Activated CD8-positive, alpha-beta T cell treated with anti-CD3 and anti-CD28 coated beads for 36 hours (primary cell): ENCODE measurements around the gene TBCC. TPM values are rescaled to one million over a fixed set of nuclear protein-coding genes. Genes with fewer than 3 reads are reported as not detected.
"Not testable (repeated sequence)": the region's sequence is repeated elsewhere in the genome, so short reads cannot be mapped to it uniquely, and the experiment has no call there.

Source experiments
- ATAC-seq: fragments of 200-7000 bp; cut with Tn5 transposase; one replicate; pipeline ENCODE4 v1.10.0; 2021; ENCODE audit warnings: mild to moderate bottlenecking, moderate library complexity
- CTCF ChIA-PET: fragments of 350-600 bp; sonication (Branson Sonifier 250); formaldehyde crosslinking; loops from one replicate; lab custom pipeline; 2021; ENCODE audit warnings: antibody characterized with exemption; lab: Charles Lee
- POLR2A ChIA-PET: fragments of 350-600 bp; sonication (Branson Sonifier 250); formaldehyde crosslinking; loops from one replicate; lab custom pipeline; 2021; ENCODE audit warnings: antibody characterized with exemption; lab: Charles Lee
- DNase-seq: peaks from one replicate; pipeline ENCODE4 v3.0.0-alpha.2; 2020
- H3K27ac Mint-ChIP-seq: one replicate; pipeline ENCODE4 v1.8.0; 2021; ENCODE audit warnings: mild to moderate bottlenecking, mixed read lengths
- H3K27me3 Mint-ChIP-seq: one replicate; pipeline ENCODE4 v1.8.0; 2021; ENCODE audit warnings: mixed read lengths
- H3K36me3 Mint-ChIP-seq: one replicate; pipeline ENCODE4 v1.8.0; 2021; ENCODE audit warnings: low read depth, mixed read lengths
- H3K4me1 Mint-ChIP-seq: one replicate; pipeline ENCODE4 v1.8.0; 2021; ENCODE audit warnings: low read depth, mixed read lengths
- H3K4me3 Mint-ChIP-seq: one replicate; pipeline ENCODE4 v1.8.0; 2021; ENCODE audit warnings: mild to moderate bottlenecking, moderate library complexity, mixed read lengths
- H3K9me3 Mint-ChIP-seq: one replicate; pipeline ENCODE4 v1.8.0; 2021; ENCODE audit warnings: mixed read lengths
- CTCF ChIP-seq: fragments of 200-600 bp; IDR thresholded peaks from one replicate; pipeline ENCODE4 v1.8.0; 2022; ENCODE audit warnings: antibody characterized with exemption, mild to moderate bottlenecking
- intact Hi-C: fragments of 100-400 bp; cut with micrococcal nuclease; formaldehyde crosslinking; loops from one replicate; pipeline ENCODE4 v1.10.0; 2022
- total RNA-seq, 2 experiments: library from RNA; stranded (reverse); gene quantifications; one replicate each; pipeline ENCODE4 v1.2.3, GENCODE V29; 2021

Gene TBCC
- total RNA-seq, 2 experiments from 2014 or later, result 16.0 to 16.3 TPM

- DNase-seq, result no peak
- intact Hi-C loops, result no loop called here
- no peak overlapping the region for H3K4me3 Mint-ChIP-seq
- H3K9me3 Mint-ChIP-seq, result no peaks in the 10 kb centered on the region
- H3K4me1 Mint-ChIP-seq, result no peaks in the 10 kb centered on the region
- TF ChIP-seq CTCF, result no peak
- H3K36me3 Mint-ChIP-seq, result no peaks in the 10 kb centered on the region
- ChIA-PET CTCF (interaction anchor here (1.0 to 1.3 kb wide), 3 partner anchors 21 to 194 kb away, joined by 3 read pairs; no protein-coding TSS in a partner anchor), POLR2A (no interaction called here)
- no peak for ATAC-seq
- no peaks in the 10 kb centered on the region for H3K27me3 Mint-ChIP-seq
- no peak overlapping the region for H3K27ac Mint-ChIP-seq
Measured at GRCh38 chr6:42704937-42705374, 40.9 kb downstream of the TBCC start.

GRCh38 chr6:42704251-42704936 is 41.5 kb downstream of the TBCC start:
- no peak for ATAC-seq

GRCh38 chr6:42702786-42703185 is 43.1 kb downstream of the TBCC start:
- DNase-seq, intact Hi-C loops, H3K4me1 Mint-ChIP-seq, ATAC-seq, H3K4me3 Mint-ChIP-seq, H3K27ac Mint-ChIP-seq, H3K9me3 Mint-ChIP-seq, H3K36me3 Mint-ChIP-seq, H3K27me3 Mint-ChIP-seq: not testable (repeated sequence)
- ChIA-PET CTCF (interaction anchor here (0.7 to 1.5 kb wide), 3 partner anchors 24 to 174 kb away, joined by 3 to 7 read pairs (median 5); no protein-coding TSS in a partner anchor), POLR2A (interaction anchor here (0.8 kb wide), 1 partner anchor 23 kb away, joined by 3 read pairs; no protein-coding TSS in a partner anchor)

More at GRCh38 chr6:42704251-42704936, 41.5 kb downstream of the TBCC start:
- CTCF ChIA-PET, result interaction anchor here (0.8 to 1.4 kb wide), 3 partner anchors 11 to 195 kb away, joined by 3 read pairs; no protein-coding TSS in a partner anchor
- H3K27me3 Mint-ChIP-seq, result no peaks in the 10 kb centered on the region
- H3K27ac Mint-ChIP-seq, result no peak overlapping the region
- intact Hi-C loops, result no loop called here
- no peaks in the 10 kb centered on the region for H3K4me1 Mint-ChIP-seq
- no peak for DNase-seq
- H3K9me3 Mint-ChIP-seq, result no peaks in the 10 kb centered on the region
- TF ChIP-seq CTCF, result no peak
- POLR2A ChIA-PET, result interaction anchor here (0.8 kb wide), 1 partner anchor 13 kb away, joined by 3 read pairs; no protein-coding TSS in a partner anchor
- H3K36me3 Mint-ChIP-seq, result no peaks in the 10 kb centered on the region
- no peak overlapping the region for H3K4me3 Mint-ChIP-seq

GRCh38 chr6:42702200-42702599 is 43.7 kb downstream of the TBCC start:
- no peak overlapping the region for H3K27ac Mint-ChIP-seq
- H3K9me3 Mint-ChIP-seq, result no peaks in the 10 kb centered on the region
- ChIA-PET POLR2A (interaction anchor here (0.8 kb wide), 1 partner anchor 23 kb away, joined by 3 read pairs; no protein-coding TSS in a partner anchor), CTCF (interaction anchor here (1.0 to 1.5 kb wide), 3 partner anchors 20 to 174 kb away, joined by 3 to 7 read pairs (median 5); no protein-coding TSS in a partner anchor)
- H3K27me3 Mint-ChIP-seq, result no peaks in the 10 kb centered on the region
- TF ChIP-seq CTCF, result no peak
- intact Hi-C loops, result no loop called here
- no peaks in the 10 kb centered on the region for H3K36me3 Mint-ChIP-seq
- no peak overlapping the region for H3K4me3 Mint-ChIP-seq
- peak; percentile 15 for DNase-seq
- no peak for ATAC-seq
- H3K4me1 Mint-ChIP-seq, result no peaks in the 10 kb centered on the region

- ChIA-PET POLR2A (interaction anchor here (1.0 to 1.7 kb wide), 3 partner anchors 23 to 203 kb away, joined by 3 to 5 read pairs (median 4); no protein-coding TSS in a partner anchor), CTCF (interaction anchor here (2.1 to 7.8 kb wide), 2 partner anchors 28 to 36 kb away, joined by 6 to 39 read pairs; no protein-coding TSS in a partner anchor)
- Mint-ChIP-seq H3K4me1 (peaks cover 14% of the 10 kb centered on the region), H3K36me3 (peaks cover 14% of the 10 kb centered on the region), H3K27ac (no peak overlapping the region), H3K27me3 (no peaks in the 10 kb centered on the region), H3K4me3 (no peak overlapping the region), H3K9me3 (no peaks in the 10 kb centered on the region)
- ATAC-seq (no peak), DNase-seq (no peak)
- intact Hi-C loops, result no loop called here
- no peak for TF ChIP-seq CTCF
Measured at GRCh38 chr6:42698217-42698616, 47.7 kb downstream of the TBCC start.
